DND-41 (cell line): Measurements from ENCODE around the gene CCDC97.
A peak's percentile ranks its signal among the peaks of the same experiment; 100 is the strongest.

Experiments
- ATAC-seq: fragments of 200-7000 bp; cut with Tn5 transposase; 3 replicates; pipeline ENCODE4 v1.9.1; 2021; ENCODE audit warnings: low read depth; ENCODE audit not compliant: insufficient read depth
- DNase-seq: peaks from one replicate; pipeline ENCODE4 v3.0.0-alpha.2; 2020
- H2AFZ ChIP-seq: 2 replicates; pipeline ENCODE4 v1.6.0; 2012; ENCODE audit warnings: low read depth, low read length
- H3K27ac ChIP-seq: 2 replicates; pipeline ENCODE4 v1.5.1; 2012; ENCODE audit warnings: low read length, inconsistent platforms
- H3K27me3 ChIP-seq: fragments of 200-600 bp; sonication (generic); 2 replicates; pipeline ENCODE4 v1.6.0; 2012; ENCODE audit warnings: low read length, mild to moderate bottlenecking, inconsistent platforms; ENCODE audit not compliant: insufficient read depth, poor library complexity
- H3K36me3 ChIP-seq: 2 replicates; pipeline ENCODE4 v1.5.1; 2012; ENCODE audit warnings: low read length, inconsistent platforms; ENCODE audit not compliant: insufficient read depth
- H3K4me1 ChIP-seq: 2 replicates; pipeline ENCODE4 v1.5.1; 2012; ENCODE audit warnings: mild to moderate bottlenecking, low read length; ENCODE audit not compliant: insufficient read depth
- H3K4me2 ChIP-seq: 2 replicates; pipeline ENCODE4 v1.6.0; 2012; ENCODE audit warnings: mild to moderate bottlenecking, moderate library complexity, low read length, inconsistent platforms; ENCODE audit not compliant: insufficient read depth
- H3K4me3 ChIP-seq, 2 experiments: fragments of 200-600 bp in 1 of 2; shearing (Covaris generic) in 1 of 2; 2 replicates each; pipeline ENCODE4 v1.5.1; 2012 to 2016; ENCODE audit warnings: inconsistent platforms in 2 of 2, low read length in 2 of 2, mild to moderate bottlenecking in 2 of 2, low read depth in 1 of 2, moderate library complexity in 1 of 2
- H3K79me2 ChIP-seq: 2 replicates; pipeline ENCODE4 v1.6.0; 2012; ENCODE audit warnings: low read length, inconsistent platforms; ENCODE audit not compliant: insufficient read depth
- H3K9ac ChIP-seq: 2 replicates; pipeline ENCODE4 v1.6.0; 2012; ENCODE audit warnings: low read depth, mild to moderate bottlenecking, inconsistent platforms, low read length, moderate library complexity
- H3K9me3 ChIP-seq: 2 replicates; pipeline ENCODE4 v1.5.1; 2012; ENCODE audit warnings: low read length, moderate library complexity, mild to moderate bottlenecking, inconsistent platforms; ENCODE audit not compliant: insufficient read depth, severe bottlenecking
- H4K20me1 ChIP-seq: 2 replicates; pipeline ENCODE4 v1.6.0; 2012; ENCODE audit warnings: low read length; ENCODE audit not compliant: insufficient read depth
- CTCF ChIP-seq: IDR thresholded peaks from 2 replicates; pipeline ENCODE4 v1.5.1; 2012; ENCODE audit warnings: borderline replicate concordance, low read length, moderate library complexity, mild to moderate bottlenecking; ENCODE audit not compliant: poor library complexity, severe bottlenecking; ENCODE audit errors: extremely low read depth
- EZH2 ChIP-seq: IDR thresholded peaks from 3 replicates; pipeline ENCODE4 v1.6.1; 2012; ENCODE audit warnings: borderline replicate concordance, low read depth, mild to moderate bottlenecking, moderate library complexity, low read length, inconsistent platforms; ENCODE audit not compliant: severe bottlenecking

The CCDC97 gene

GRCh38 chr19:41325947-41326706 is 16.2 kb downstream of the CCDC97 start:
- Histone ChIP-seq H3K4me3 (no peak overlapping the region), H3K4me1 (no peaks in the 10 kb centered on the region), H3K27me3 (no peaks in the 10 kb centered on the region), H3K9ac (no peak overlapping the region), H3K27ac (no peak overlapping the region), H3K36me3 (peaks cover 87% of the 10 kb centered on the region), H3K4me2 (no peak overlapping the region), H2AFZ (no peak overlapping the region), H4K20me1 (peaks cover 57% of the 10 kb centered on the region), H3K79me2 (peaks cover 20% of the 10 kb centered on the region), H3K9me3 (no peaks in the 10 kb centered on the region)
- TF ChIP-seq EZH2 = no peak
- no peak for TF ChIP-seq CTCF
- DNase-seq (no peak), ATAC-seq (peak; percentile 12; the same call in 1 of the 3 replicates)

GRCh38 chr19:41327076-41327575 is 17.2 kb downstream of the CCDC97 start:
- H3K27ac ChIP-seq = no peak overlapping the region
- H3K79me2 ChIP-seq = peaks cover 20% of the 10 kb centered on the region
- H2AFZ ChIP-seq = no peak overlapping the region
- no peaks in the 10 kb centered on the region for H3K4me1 ChIP-seq
- DNase-seq (no peak), ATAC-seq (no peak)
- no peaks in the 10 kb centered on the region for H3K9me3 ChIP-seq
- no peak overlapping the region for H3K4me2 ChIP-seq
- H3K9ac ChIP-seq = no peak overlapping the region
- TF ChIP-seq EZH2 (no peak), CTCF (no peak)
- H3K36me3 ChIP-seq = peaks cover 87% of the 10 kb centered on the region
- no peak overlapping the region for H3K4me3 ChIP-seq
- peaks cover 56% of the 10 kb centered on the region for H4K20me1 ChIP-seq
- H3K27me3 ChIP-seq = no peaks in the 10 kb centered on the region

DNA sequence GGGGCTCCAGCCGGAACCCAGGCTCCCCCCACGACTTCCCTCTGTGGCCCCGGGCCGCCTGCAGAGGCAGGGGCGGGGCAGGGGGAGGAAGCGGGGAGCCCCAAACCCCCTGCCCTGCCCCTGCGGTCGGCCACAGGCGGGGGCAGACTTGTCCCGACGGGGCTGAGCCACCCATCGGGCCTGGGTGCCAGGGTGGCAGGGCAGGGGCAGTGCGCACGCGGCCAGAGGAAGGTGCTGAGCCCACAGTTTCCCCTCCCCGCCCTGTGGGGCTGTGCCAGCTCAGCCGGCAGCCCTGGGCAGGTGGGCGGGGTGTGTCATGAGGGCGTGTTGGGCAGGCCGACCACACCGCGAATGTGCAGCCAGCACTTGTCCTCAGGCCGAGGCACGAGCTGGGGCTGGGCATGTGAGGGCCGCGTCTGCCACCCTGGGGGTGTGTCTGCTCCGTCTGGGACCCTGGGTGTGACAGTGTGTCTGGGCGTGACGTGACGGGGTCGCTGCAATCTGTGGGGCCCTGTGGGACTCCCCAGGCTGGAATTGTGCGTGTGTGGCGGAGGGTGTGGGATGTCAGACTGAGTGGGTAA is 17.7 kb downstream of the CCDC97 start:
- H3K4me3 ChIP-seq = no peak overlapping the region
- no peaks in the 10 kb centered on the region for H3K4me1 ChIP-seq
- DNase-seq (no peak), ATAC-seq (no peak)
- H4K20me1 ChIP-seq = peaks cover 58% of the 10 kb centered on the region
- no peak overlapping the region for H2AFZ ChIP-seq
- no peak overlapping the region for H3K27ac ChIP-seq
- H3K9me3 ChIP-seq = no peaks in the 10 kb centered on the region
- peaks cover 87% of the 10 kb centered on the region for H3K36me3 ChIP-seq
- H3K27me3 ChIP-seq = no peaks in the 10 kb centered on the region
- no peak overlapping the region for H3K4me2 ChIP-seq
- no peak overlapping the region for H3K9ac ChIP-seq
- peaks cover 20% of the 10 kb centered on the region for H3K79me2 ChIP-seq
- TF ChIP-seq CTCF = no peak
- no peak for TF ChIP-seq EZH2
